ENCODE data around the gene EWSR1.
A peak's percentile ranks its signal among the peaks of the same experiment; 100 is the strongest.
"Not testable (repeated sequence)": the region's sequence is repeated elsewhere in the genome, so short reads cannot be mapped to it uniquely, and the experiment has no call there.

The EWSR1 gene

DNA sequence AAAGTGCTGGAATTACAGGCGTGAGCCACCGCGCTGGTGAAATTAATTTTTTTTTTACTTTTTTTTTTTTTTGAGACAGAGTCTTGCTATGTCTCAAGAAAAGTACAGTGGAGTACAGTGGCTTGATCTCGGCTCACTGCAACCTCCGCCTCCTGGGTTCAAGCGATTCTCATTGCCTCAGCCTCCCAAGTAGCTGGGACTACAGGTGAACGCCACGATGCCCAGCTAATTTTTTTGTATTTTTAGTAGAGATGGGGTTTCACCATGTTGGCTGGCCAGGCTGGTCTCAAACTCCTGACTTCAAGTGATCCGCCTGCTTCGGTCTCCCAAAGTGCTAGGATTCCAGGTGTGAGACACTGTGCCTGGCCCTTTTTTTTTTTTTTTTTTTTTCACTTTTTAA, 20.2 kb upstream of the EWSR1 start:
- not testable (repeated sequence) for DNase-seq

GRCh38 chr22:29251265-29251664, 16.8 kb upstream of the EWSR1 start:
- DNase-seq = no peak

DNA sequence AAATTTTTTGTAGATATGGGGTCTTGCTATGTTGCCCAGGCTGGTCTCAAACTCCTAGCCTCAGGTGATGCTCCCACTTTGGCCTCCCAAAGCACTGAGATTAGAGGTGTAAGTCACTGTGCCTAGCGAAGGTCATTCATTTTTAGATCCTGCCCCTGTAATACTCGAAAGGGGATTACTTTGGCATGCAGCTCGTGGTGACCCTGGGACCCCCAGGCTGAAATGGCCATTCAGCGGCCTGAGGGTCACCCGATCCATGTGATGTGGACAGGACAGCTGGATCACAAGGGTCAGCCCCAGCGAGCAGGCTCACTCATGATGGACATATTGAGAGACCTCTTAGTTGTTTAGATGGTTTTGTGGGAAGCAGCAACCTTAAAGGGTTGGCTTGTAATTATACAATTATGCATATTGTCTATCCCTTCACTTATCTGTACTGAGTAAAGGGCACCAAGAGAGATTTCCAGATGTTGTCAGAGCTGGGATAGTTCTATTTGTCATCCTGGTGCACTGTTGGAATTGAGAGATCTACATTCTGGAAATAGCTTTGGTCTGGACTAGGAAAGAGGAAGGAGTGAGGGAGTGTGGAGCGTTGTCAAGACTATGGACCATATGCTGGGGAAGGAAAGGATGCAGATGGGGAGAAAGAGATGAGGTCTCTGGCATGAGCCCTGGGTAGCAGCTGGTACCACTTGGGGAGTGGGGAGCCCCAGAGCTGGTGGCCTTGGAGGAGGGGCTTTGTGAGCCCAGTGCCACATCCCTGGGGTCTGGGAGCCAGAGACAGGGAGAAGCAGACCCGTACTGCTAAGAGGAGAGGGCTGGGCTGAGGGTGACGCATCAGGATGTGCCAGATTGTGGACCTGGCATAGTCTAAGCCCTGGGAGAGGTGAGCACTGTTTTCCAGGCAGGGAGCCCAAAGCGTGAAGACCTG, 15.8 kb upstream of the EWSR1 start:
- no peak for DNase-seq

DNA sequence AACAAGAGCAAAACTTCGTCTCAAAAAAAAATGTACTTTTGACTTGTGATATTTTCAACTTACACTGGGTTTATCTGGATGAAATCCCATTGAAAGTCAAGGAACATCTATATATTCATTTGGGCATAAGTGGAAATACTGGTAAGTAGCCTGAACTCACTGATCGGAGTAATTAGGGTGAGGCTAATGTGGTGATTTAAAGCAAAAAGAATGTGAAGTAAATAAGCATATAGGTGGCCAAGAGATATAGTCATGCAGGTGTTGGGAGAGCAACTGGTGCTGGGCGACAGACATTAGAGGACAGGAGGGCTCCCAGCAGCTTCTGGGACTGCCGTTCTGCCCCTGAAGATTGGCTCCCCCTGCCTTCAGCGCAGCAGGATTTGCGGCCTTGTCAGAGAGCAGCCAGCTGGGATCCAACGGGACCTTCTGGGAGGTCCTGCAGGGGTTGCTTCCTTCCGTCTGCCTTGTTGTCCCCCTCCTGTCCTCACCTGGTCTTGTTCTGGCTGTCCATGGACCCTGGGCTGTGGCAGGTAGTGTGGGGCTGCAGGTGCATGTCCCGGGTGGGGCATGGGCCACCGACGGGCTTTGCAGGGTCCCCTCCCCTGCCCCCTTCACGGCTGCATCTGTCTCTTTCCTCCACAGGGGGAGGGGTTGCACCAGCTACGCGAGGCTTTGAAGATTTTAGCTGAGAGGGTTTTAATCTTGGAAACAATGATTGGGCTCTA, 14.3 kb upstream of the EWSR1 start:
- no peak for DNase-seq

GRCh38 chr22:29254286-29254660, 13.8 kb upstream of the EWSR1 start:
- DNase-seq = no peak

- no peak for DNase-seq
Observed at GRCh38 chr22:29255064-29255621, 12.9 kb upstream of the EWSR1 start.

DNA sequence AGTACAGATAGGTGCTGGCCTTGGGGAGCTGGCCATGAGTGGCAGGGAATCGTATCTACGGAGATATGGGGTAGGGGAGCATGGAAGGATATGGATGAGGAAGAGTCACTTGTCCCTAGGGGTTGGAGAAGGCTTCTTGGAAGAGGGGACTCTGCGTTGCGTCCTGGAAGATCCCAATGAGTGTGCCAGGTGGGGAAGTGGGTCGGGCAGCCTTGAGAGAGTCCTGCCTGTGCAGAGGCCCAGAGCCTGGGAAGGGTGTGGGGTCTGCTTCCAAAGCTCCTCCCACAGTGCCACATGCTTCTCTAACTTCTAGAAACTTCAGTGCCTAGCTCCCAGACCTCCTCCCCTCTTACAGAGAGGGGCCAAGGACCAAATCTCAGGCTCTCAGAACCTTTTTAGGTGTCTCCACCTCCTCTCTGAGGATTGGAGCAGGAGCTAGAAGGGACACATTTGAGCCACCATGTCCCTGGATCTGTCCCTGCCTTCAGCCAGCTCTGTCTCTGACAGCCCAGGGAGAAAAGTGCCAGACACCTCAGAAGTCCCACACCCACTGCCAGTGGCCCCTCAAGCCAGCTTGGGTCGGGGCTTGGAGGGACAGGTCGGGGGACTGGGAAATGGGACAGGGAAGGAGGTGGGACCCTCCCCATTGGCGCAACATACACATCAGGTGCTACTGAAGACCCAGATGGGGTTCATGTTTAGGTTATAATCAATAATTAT, 11.3 kb upstream of the EWSR1 start:
- no peak for DNase-seq

DNA sequence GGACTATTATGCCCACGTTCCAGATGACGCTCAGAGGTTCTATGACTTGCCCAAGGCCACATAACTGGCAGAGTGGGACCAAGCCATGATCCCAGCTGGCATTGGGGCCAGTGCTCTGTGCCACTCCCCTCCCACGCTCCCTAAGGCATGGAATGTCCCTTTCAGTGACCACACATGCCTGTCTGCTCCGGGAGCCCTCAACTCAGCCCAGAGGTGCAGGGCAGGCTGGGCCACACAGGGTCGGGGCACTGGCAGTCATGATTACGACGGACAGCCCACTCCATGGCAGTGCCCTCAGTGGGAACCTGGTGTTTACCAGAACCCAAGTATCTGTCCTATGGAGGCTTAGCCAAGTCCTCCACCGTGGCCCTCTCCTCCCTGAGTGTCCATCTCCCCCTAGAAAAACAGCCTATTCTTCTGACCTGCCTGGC, 10.3 kb upstream of the EWSR1 start:
- no peak for DNase-seq

DNA sequence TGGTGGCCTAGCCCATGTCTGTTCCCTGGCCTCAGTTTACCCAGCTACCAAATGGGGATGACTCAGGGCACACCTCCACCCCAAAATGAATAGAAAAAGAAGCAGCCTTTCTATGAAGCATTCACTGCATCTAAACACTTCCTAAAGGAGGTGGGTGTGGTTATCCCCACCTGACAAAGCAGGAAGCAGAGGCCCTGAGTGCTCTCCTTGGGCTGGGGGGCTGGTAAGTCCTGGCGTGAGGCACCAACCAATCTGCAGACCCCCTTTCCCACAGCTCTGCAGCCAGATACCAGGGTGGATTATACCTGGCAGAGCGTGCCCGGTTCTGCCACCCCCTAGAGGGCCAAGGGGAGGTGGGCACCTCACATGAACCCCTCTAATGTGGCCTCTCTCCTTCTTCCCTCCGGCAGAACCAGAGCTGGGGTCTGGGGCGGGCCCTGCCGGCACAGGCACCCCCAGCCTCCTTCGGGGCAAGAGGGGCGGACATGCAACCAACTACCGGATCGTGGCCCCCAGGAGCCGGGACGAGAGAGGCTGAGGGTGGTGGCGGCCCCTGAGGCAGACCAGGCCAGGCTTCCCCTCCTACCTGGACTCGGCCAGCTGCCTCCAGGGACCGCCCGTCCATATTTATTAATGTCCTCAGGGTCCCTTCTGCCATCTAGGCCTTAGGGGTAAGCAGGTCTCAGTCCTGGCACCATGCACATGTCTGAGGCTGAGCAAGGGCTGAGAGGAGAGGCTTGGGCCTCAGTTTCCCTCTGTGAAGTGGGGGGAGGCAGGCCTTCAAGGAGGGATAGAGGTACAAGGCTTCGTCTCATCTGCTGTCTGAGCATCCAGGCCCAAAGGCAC, 9.4 kb upstream of the EWSR1 start:
- DNase-seq = no peak

- DNase-seq = no peak
Observed at GRCh38 chr22:29259253-29259899, 8.7 kb upstream of the EWSR1 start.

GRCh38 chr22:29260031-29260560, 8.0 kb upstream of the EWSR1 start:
- DNase-seq = no peak

GRCh38 chr22:29260601-29261315, 7.3 kb upstream of the EWSR1 start:
- DNase-seq = no peak

DNA sequence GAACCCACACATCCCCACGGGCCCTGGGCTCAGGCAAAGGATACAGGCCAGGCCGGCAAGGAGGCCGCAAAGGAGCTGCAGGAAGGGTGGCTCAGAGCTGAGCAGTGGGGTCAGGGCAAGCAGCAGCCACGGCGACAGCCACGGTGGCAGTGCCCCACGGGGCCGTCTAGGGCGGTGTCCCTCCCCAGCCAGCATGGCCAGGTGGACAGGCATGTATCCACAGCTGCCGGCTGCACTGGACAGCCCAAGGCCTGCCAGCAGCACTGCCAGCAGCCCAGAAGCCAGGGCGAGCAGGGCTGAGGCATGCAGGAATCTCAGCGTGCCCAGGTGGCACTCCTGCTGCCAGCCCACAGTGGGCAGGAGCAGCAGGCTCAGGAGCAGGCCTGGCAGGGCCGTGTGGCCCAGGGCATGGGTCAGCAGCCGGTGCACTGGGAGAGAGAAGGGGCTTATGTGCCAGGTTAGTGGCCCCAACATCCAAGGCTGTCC, 4.2 kb upstream of the EWSR1 start:
- no peak for DNase-seq

DNA sequence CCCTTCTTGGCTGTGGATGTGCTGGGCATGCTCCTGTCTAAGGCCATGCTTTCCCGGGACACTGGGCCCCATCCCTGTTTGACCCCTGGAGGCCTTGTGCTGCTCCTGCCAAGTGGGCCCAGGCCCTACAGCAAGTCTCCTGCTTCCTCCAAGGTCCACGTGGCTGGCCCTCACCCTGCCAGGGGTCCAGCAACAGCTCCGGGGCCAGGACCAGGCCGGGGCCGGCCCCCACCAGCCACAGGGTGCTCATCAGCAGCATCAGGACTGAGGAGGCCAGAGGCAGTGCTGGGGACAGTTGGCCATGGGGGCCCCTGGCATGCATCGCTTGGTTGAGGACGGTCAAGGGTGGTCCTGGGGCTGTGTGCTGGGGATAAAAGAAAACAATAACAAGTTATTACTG, 2.8 kb upstream of the EWSR1 start:
- DNase-seq = no peak

DNA sequence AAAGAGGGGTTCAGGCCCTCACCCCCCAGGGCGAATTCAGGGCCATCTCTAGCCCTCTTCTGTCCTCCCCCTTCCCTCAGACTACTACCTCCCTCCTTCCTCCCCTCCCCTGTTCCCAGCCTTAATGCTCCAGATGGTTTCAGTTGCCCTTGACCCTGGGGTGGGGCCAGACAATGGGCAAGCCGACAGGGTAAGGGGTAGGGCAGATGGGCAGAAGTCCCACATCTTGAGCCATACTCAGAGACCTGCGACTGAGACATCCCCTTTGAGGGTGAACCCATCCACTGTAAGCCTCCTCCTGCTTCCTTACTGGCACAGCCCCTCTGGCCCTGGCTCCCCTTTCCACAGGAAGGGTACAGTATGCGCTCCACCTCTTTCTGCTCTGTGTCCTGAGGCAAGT, 2.1 kb upstream of the EWSR1 start:
- DNase-seq = no peak

GRCh38 chr22:29266564-29267461, 1.3 kb upstream of the EWSR1 start:
- DNase-seq = peak; percentile 20

- no peak for DNase-seq
Observed at GRCh38 chr22:29267462-29267857, 608 bp upstream of the EWSR1 start.

- DNase-seq = peak; percentile 58
Observed at GRCh38 chr22:29268511-29269229, 602 bp downstream of the EWSR1 start.

- DNase-seq = peak; percentile 12
Observed at GRCh38 chr22:29269230-29269604, 1.1 kb downstream of the EWSR1 start.

Measured in hematopoietic multipotent progenitor cell treated with erythropoietin and hydrocortisone succinate and interleukin-3 and kit ligand, for 8 days (in vitro differentiated cells).